Measurements from ENCODE around the gene SLC45A3. TPM values are rescaled to one million over a fixed set of nuclear protein-coding genes. Genes with fewer than 3 reads are reported as not detected.

SLC45A3 gene
- total RNA-seq, 4 donors from 2014 or later = 0.51 to 4.1 (median 1.6) TPM

- no peaks in the 10 kb centered on the region for H3K9me3 ChIP-seq
- no peaks in the 10 kb centered on the region for H3K4me1 ChIP-seq
- TF ChIP-seq POLR2A (IDR thresholded peaks at IDR 0.05) (no peak), CTCF (IDR thresholded peaks at IDR 0.05) (peak; percentile 69 to 85 (median 78))
- H3K4me3 ChIP-seq = no peak overlapping the region
- DNase-seq = peak; percentile 39 to 75
- no peaks in the 10 kb centered on the region for H3K27me3 ChIP-seq
- intact Hi-C loops (cut with DNase I; ENCODE audit: low total_unique reads) = no loop called here
- H3K36me3 ChIP-seq = no peaks in the 10 kb centered on the region
- H3K27ac ChIP-seq = peak overlapping the region in 1 of 2 donors; percentile 28
These were observed 31.1 kb upstream of the SLC45A3 start for GRCh38 chr1:205711105-205712048.

- no peaks in the 10 kb centered on the region for H3K9me3 ChIP-seq
- TF ChIP-seq CTCF (IDR thresholded peaks at IDR 0.05) (no peak), POLR2A (IDR thresholded peaks at IDR 0.05) (no peak)
These were observed 30.1 kb upstream of the SLC45A3 start for GRCh38 chr1:205710201-205711062.

GRCh38 chr1:205709640-205710039, 29.3 kb upstream of the SLC45A3 start:
- Histone ChIP-seq H3K4me1 (no peaks in the 10 kb centered on the region), H3K36me3 (no peaks in the 10 kb centered on the region), H3K27me3 (no peaks in the 10 kb centered on the region), H3K9me3 (no peaks in the 10 kb centered on the region), H3K4me3 (no peak overlapping the region), H3K27ac (no peak overlapping the region)
- TF ChIP-seq CTCF (IDR thresholded peaks at IDR 0.05) = no peak
- no peak for TF ChIP-seq POLR2A (IDR thresholded peaks at IDR 0.05)
- intact Hi-C loops (cut with DNase I; ENCODE audit: low total_unique reads) = no loop called here
- DNase-seq = no peak

More at GRCh38 chr1:205710201-205711062, 30.1 kb upstream of the SLC45A3 start:
- Histone ChIP-seq H3K27ac (no peak overlapping the region), H3K4me1 (no peaks in the 10 kb centered on the region), H3K4me3 (no peak overlapping the region), H3K27me3 (no peaks in the 10 kb centered on the region), H3K36me3 (no peaks in the 10 kb centered on the region)
- intact Hi-C loops (cut with DNase I; ENCODE audit: low total_unique reads) = no loop called here
- DNase-seq = no peak

GRCh38 chr1:205709059-205709398, 28.7 kb upstream of the SLC45A3 start:
- no peak for DNase-seq
- Histone ChIP-seq H3K27me3 (no peaks in the 10 kb centered on the region), H3K4me3 (no peak overlapping the region), H3K4me1 (no peaks in the 10 kb centered on the region), H3K9me3 (no peaks in the 10 kb centered on the region), H3K27ac (no peak overlapping the region), H3K36me3 (no peaks in the 10 kb centered on the region)
- TF ChIP-seq CTCF (IDR thresholded peaks at IDR 0.05) = no peak
- no peak for TF ChIP-seq POLR2A (IDR thresholded peaks at IDR 0.05)
- intact Hi-C loops (cut with DNase I; ENCODE audit: low total_unique reads) = no loop called here
